LNCAP (cell line): ENCODE measurements around the gene BCL11A.

Experiments used
- TF ChIP-seq, protein P1 (sequence below): fragments of 450-650 bp; IDR thresholded peaks from 2 replicates; pipeline ENCODE4 v1.5.1; 2017; ENCODE audit warnings: mild to moderate bottlenecking

Gene BCL11A

DNA sequence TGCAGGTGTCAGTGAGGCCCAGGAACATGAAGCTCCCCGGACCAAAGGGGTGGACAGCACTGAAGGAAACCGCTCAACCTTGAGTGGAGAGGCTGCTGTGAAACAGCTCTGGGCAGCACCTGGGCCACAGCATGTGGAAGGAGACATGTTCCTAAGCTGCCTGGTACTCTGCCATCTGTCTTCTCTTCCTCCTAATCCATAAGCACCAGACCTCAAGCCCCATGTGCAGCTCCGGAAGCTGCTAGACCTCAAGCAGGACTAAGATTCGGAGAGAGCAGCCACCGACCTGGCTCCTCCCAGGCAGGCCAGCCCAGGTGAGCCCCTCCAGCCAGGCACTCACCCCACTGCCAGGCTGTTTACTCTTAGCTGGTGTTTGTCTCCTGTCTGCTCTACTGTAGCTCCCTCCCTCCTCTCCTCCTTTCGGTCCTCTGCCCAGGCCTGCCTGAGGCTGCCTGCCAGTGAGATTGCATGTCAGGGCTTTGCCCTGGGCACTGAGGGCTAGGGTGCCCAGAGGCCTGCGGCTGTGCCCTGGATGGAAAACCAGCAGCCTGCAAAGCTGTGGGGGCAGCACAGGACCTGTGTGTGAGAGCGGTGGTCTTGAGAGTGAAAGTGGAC lies 53.7 kb downstream of the BCL11A start:
- TF ChIP-seq, protein P1, sequence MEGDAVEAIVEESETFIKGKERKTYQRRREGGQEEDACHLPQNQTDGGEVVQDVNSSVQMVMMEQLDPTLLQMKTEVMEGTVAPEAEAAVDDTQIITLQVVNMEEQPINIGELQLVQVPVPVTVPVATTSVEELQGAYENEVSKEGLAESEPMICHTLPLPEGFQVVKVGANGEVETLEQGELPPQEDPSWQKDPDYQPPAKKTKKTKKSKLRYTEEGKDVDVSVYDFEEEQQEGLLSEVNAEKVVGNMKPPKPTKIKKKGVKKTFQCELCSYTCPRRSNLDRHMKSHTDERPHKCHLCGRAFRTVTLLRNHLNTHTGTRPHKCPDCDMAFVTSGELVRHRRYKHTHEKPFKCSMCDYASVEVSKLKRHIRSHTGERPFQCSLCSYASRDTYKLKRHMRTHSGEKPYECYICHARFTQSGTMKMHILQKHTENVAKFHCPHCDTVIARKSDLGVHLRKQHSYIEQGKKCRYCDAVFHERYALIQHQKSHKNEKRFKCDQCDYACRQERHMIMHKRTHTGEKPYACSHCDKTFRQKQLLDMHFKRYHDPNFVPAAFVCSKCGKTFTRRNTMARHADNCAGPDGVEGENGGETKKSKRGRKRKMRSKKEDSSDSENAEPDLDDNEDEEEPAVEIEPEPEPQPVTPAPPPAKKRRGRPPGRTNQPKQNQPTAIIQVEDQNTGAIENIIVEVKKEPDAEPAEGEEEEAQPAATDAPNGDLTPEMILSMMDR, result no peak

DNA sequence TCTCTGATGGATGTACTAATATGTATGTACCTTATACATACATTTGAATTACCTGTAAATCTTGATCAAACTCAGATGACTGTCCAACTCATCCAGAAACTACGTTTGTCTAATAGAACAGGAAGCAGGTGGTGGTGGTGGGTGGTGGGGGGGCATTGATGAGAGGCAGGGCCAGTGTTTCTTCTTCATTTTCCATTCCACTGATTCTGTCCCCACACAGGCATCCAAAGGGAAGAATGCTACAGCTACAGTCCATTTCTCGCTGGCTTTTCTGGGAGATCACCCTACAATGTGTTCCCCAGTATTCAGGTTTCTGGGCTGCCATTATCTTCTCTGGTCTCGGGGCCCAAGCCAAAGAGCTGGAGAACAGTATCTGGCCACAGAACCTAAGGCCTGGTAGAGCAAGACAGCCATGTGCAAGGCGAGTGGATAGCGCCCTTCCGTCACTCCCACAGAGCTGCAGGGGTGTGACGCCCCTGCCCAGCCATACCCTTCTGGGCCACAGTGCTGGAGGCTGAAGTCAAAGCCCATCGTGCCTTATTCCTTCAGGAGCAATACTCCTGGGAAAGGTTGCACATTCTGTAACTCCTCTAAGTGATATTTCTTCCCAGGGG lies 54.5 kb downstream of the BCL11A start:
- TF ChIP-seq, protein P1, result no peak

- TF ChIP-seq, protein P1, result no peak
These were observed 55.2 kb downstream of the BCL11A start for GRCh38 chr2:60498127-60498815.

- TF ChIP-seq, protein P1, result no peak
These were observed 56.0 kb downstream of the BCL11A start for GRCh38 chr2:60497500-60497899.

GRCh38 chr2:60496956-60497355 lies 56.5 kb downstream of the BCL11A start:
- TF ChIP-seq, protein P1, result no peak

GRCh38 chr2:60496475-60496874 lies 57.0 kb downstream of the BCL11A start:
- TF ChIP-seq, protein P1, result no peak

DNA sequence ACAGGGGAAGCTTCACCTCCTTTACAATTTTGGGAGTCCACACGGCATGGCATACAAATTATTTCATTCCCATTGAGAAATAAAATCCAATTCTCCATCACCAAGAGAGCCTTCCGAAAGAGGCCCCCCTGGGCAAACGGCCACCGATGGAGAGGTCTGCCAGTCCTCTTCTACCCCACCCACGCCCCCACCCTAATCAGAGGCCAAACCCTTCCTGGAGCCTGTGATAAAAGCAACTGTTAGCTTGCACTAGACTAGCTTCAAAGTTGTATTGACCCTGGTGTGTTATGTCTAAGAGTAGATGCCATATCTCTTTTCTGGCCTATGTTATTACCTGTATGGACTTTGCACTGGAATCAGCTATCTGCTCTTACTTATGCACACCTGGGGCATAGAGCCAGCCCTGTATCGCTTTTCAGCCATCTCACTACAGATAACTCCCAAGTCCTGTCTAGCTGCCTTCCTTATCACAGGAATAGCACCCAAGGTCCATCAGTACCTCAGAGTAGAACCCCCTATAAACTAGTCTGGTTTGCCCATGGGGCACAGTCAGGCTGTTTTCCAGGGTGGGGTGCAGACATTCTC lies 58.3 kb downstream of the BCL11A start:
- TF ChIP-seq, protein P1, result no peak
